K562 (cell line): ENCODE measurements around the gene PLXNB3. TPM values are rescaled to one million over a fixed set of nuclear protein-coding genes. Genes with fewer than 3 reads are reported as not detected.

ENCODE experiments used
- ATAC-seq: fragments of 200-7000 bp; cut with Tn5 transposase; 3 replicates; pipeline ENCODE4 v1.9.1; 2020; ENCODE audit warnings: moderate library complexity
- BruUV-seq: library from RNA; stranded (reverse); fragments of 400-500 nt; replicated peaks from 2 replicates; lab custom pipeline; 2021; lab: Mats Ljungman, UMichigan
- CTCF ChIA-PET: fragments of 300-600 bp; formaldehyde crosslinking; extraction: SDS; loops from one replicate; lab custom pipeline; 2021; ENCODE audit warnings: low intra/inter-chr PET ratio; lab: Yijun Ruan, JAX
- POLR2A ChIA-PET: fragments of 300-600, 350-650 bp; sonication (Branson Sonifier 250); formaldehyde crosslinking; extraction: SDS; loops from one replicate; lab custom pipeline; 2021; ENCODE audit warnings: antibody characterized with exemption, inconsistent platforms; lab: Yijun Ruan, JAX
- DNase-seq, 4 experiments: peaks; one replicate each; pipeline versions ENCODE4 v3.0.0 to v3.0.0-alpha.2; 2011 to 2018; ENCODE audit warnings: low spot score in 3 of 4, mixed read lengths in 3 of 4; ENCODE audit errors: extremely low read depth in 1 of 4
- FAIRE-seq: peaks from 2 replicates; lab custom pipeline; 2011; peaks lifted over from hg19 to GRCh38; lab: Jason Lieb, UNC
- H2AFZ ChIP-seq: 2 replicates; pipeline ENCODE4 v1.6.0; 2011; ENCODE audit warnings: low read depth, low read length, control low read depth, inconsistent platforms
- H3K27ac ChIP-seq: fragments of 200-600 bp; 3 replicates; pipeline ENCODE4 v1.8.0; 2011; ENCODE audit warnings: low read depth, mild to moderate bottlenecking, control low read depth, inconsistent platforms, low read length, moderate library complexity, mixed read lengths; ENCODE audit errors: extremely low read depth
- H3K27me3 ChIP-seq, 2 experiments: fragments of 300-600 bp in 1 of 2; 2 replicates in 1 of 2; 3 replicates in 1 of 2; pipeline versions ENCODE4 v1.6.0 to v1.8.0; 2011; ENCODE audit warnings: inconsistent platforms in 2 of 2, low read length in 2 of 2, mild to moderate bottlenecking in 1 of 2, mixed read lengths in 1 of 2, moderate library complexity in 1 of 2; ENCODE audit not compliant: control insufficient read depth in 2 of 2, insufficient read depth in 2 of 2
- H3K36me3 ChIP-seq: fragments of 300-600 bp; 3 replicates; pipeline ENCODE4 v1.8.0; 2011; ENCODE audit warnings: mild to moderate bottlenecking, low read length, inconsistent platforms; ENCODE audit not compliant: control insufficient read depth, insufficient read depth
- H3K4me1 ChIP-seq, 2 experiments: fragments of 200-600 bp in 1 of 2; replicated peaks in 1 of 2; 2 replicates in 1 of 2; 3 replicates in 1 of 2; pipeline versions ENCODE4 v1.5.1 to v1.8.0; 2011; ENCODE audit warnings: inconsistent platforms in 2 of 2, low read length in 2 of 2, mild to moderate bottlenecking in 1 of 2, mixed read lengths in 1 of 2, moderate library complexity in 1 of 2; ENCODE audit not compliant: control insufficient read depth in 2 of 2, insufficient read depth in 2 of 2
- H3K4me2 ChIP-seq: 2 replicates; pipeline ENCODE4 v1.6.1; 2011; ENCODE audit warnings: low read length, control low read depth, inconsistent platforms, mixed read lengths; ENCODE audit not compliant: insufficient read depth
- H3K4me3 ChIP-seq: fragments of 200-600 bp; sonication (generic), shearing (Covaris generic); 2 replicates; pipeline ENCODE4 v1.5.1; 2016; ENCODE audit warnings: control low read depth, inconsistent platforms
- H3K79me2 ChIP-seq: fragments of 200-600 bp; 3 replicates; pipeline ENCODE4 v1.8.0; 2011; ENCODE audit warnings: low read length, inconsistent platforms; ENCODE audit not compliant: control insufficient read depth, insufficient read depth
- H3K9ac ChIP-seq, 2 experiments: 2 replicates each; pipeline versions ENCODE4 v1.6.0 to v1.6.1; 2011; ENCODE audit warnings: low read depth in 2 of 2, low read length in 2 of 2, control low read depth in 1 of 2, inconsistent platforms in 1 of 2, mild to moderate bottlenecking in 1 of 2, mixed read lengths in 1 of 2; ENCODE audit not compliant: insufficient read depth in 1 of 2
- H3K9me1 ChIP-seq: one replicate; pipeline ENCODE4 v1.6.0; 2011; ENCODE audit warnings: inconsistent platforms, mild to moderate bottlenecking, low read length, moderate library complexity; ENCODE audit not compliant: control insufficient read depth, insufficient read depth
- H3K9me3 ChIP-seq: replicated peaks from 2 replicates; pipeline ENCODE4 v1.5.1; 2011; ENCODE audit warnings: low read depth, low read length, inconsistent platforms; ENCODE audit not compliant: control insufficient read depth, insufficient read depth
- H4K20me1 ChIP-seq: replicated peaks from 2 replicates; pipeline ENCODE4 v1.6.1; 2011; ENCODE audit warnings: low read length, inconsistent platforms, mixed read lengths; ENCODE audit not compliant: control insufficient read depth, insufficient read depth
- BRF2 ChIP-seq: IDR thresholded peaks from 3 replicates; pipeline ENCODE4 v1.6.1; 2011; ENCODE audit warnings: borderline replicate concordance, mild to moderate bottlenecking; ENCODE audit not compliant: insufficient read length, insufficient read depth
- CBFB ChIP-seq: sonication (generic); formaldehyde crosslinking; IDR thresholded peaks from 2 replicates; pipeline ENCODE4 v1.4.0; 2020; ENCODE audit warnings: mild to moderate bottlenecking, missing genetic modification reagents
- ELF2 ChIP-seq: fragments of 250-450 bp; sonication (Bioruptor Pico); IDR thresholded peaks from 2 replicates; pipeline ENCODE4 v1.5.0; 2021; ENCODE audit warnings: mild to moderate bottlenecking
- HCFC1 ChIP-seq: IDR thresholded peaks from 2 replicates; pipeline ENCODE4 v1.6.1; 2012; ENCODE audit warnings: low read depth, low read length, improper control_type of control experiment
- HMGN3 ChIP-seq: IDR thresholded peaks from 2 replicates; pipeline ENCODE4 v1.6.1; 2011; ENCODE audit warnings: borderline replicate concordance, low read depth, mild to moderate bottlenecking, mixed read lengths, low read length; ENCODE audit not compliant: insufficient read length; ENCODE audit errors: extremely low read depth
- L3MBTL2 ChIP-seq: fragments of 450-650 bp; IDR thresholded peaks from 2 replicates; pipeline ENCODE4 v1.6.1; 2016; ENCODE audit warnings: mild to moderate bottlenecking, moderate library complexity
- MAX ChIP-seq: sonication (generic); formaldehyde crosslinking; IDR thresholded peaks from 2 replicates; pipeline ENCODE4 v1.9.0; 2022; ENCODE audit warnings: mild to moderate bottlenecking, missing genetic modification reagents
- MAZ ChIP-seq, 2 experiments: fragments of 450-650 bp in 1 of 2; sonication (generic) in 1 of 2; formaldehyde crosslinking; IDR thresholded peaks in 1 of 2; conservative IDR thresholded peaks in 1 of 2; 2 replicates each; pipeline versions ENCODE4 v1.4.0 to v1.5.0; 2020; ENCODE audit warnings: mild to moderate bottlenecking in 1 of 2, missing genetic modification reagents in 1 of 2
- MYC ChIP-seq, 2 experiments: fragments of 250-450 bp in 1 of 2; sonication (Bioruptor Pico) in 1 of 2; IDR thresholded peaks; 2 replicates each; pipeline versions ENCODE4 v1.5.1 to v1.6.1; 2012 to 2021; ENCODE audit warnings: low read depth in 2 of 2, borderline replicate concordance in 1 of 2, improper control_type of control experiment in 1 of 2, low read length in 1 of 2, mild to moderate bottlenecking in 1 of 2, moderate library complexity in 1 of 2
- NRF1 ChIP-seq, 2 experiments: fragments of 450-650 bp; IDR thresholded peaks in 1 of 2; conservative IDR thresholded peaks in 1 of 2; 2 replicates each; pipeline ENCODE4 v1.6.1; 2014; ENCODE audit warnings: mild to moderate bottlenecking in 2 of 2
- PBX2 ChIP-seq, 2 experiments: IDR thresholded peaks in 1 of 2; conservative IDR thresholded peaks in 1 of 2; 2 replicates each; pipeline ENCODE4 v1.6.1; 2016; ENCODE audit warnings: low read depth in 2 of 2, mild to moderate bottlenecking in 1 of 2, missing compliant biosample characterization in 1 of 2, missing genetic modification characterization in 1 of 2, moderate library complexity in 1 of 2
- POLR2A ChIP-seq: fragments of 450-650 bp; conservative IDR thresholded peaks from 2 replicates; pipeline ENCODE4 v1.6.1; 2016
- POLR2G ChIP-seq: fragments of 200-400 bp; formaldehyde crosslinking; IDR thresholded peaks from 2 replicates; pipeline ENCODE4 v1.6.1; 2017; ENCODE audit warnings: low read depth, mild to moderate bottlenecking, antibody characterized with exemption, low read length, moderate library complexity
- TBP ChIP-seq: optimal IDR thresholded peaks from 2 replicates; pipeline ENCODE3; 2011; ENCODE audit warnings: low read depth, low read length, improper control_type of control experiment
- ZBTB17 ChIP-seq: fragments of 450-650 bp; formaldehyde crosslinking; IDR thresholded peaks from 2 replicates; pipeline ENCODE4 v1.4.0; 2020; ENCODE audit warnings: mild to moderate bottlenecking
- ZNF766 ChIP-seq: fragments of 200-800 bp; sonication (Bioruptor generic); conservative IDR thresholded peaks from 2 replicates; pipeline ENCODE4 v1.6.1; 2016; ENCODE audit warnings: missing genetic modification characterization, missing compliant biosample characterization
- WGBS: fragments of 100-300 bp; shearing (Covaris generic); methylation state at CpG from one replicate; pipeline ENCODE4 v1.1.6; 2016; ENCODE audit warnings: low coverage, mixed read lengths; ENCODE audit not compliant: insufficient coverage; ENCODE audit errors: missing lambda C conversion rate; 5-methylcytosine and 5-hydroxymethylcytosine counted together
- in situ Hi-C: fragments of 300-500 bp; cut with MboI; formaldehyde crosslinking; loops from 4 replicates; pipeline ENCODE4 v1.15.0; 2018; ENCODE audit warnings: inconsistent platforms, mixed read lengths
- intact Hi-C: fragments of 100-400 bp; cut with micrococcal nuclease; formaldehyde crosslinking; loops from 2 replicates; pipeline ENCODE4 v1.14.2; 2022
- polyA plus RNA-seq, 8 experiments: library from polyadenylated mRNA; depleted of rRNA in 4 of 8; stranded (reverse) in 5 of 8; unstranded in 3 of 8; fragments of >200 nt; fragmentation: Nextera tagmentation in 2 of 8; fragmentation: Illumina TruSeq in 1 of 8; extraction: Ambion mirVana in 2 of 8; extraction: Trizol in 1 of 8; gene quantifications; 2 replicates each; pipeline versions ENCODE4 v1.2.1 to v1.2.3, GENCODE V29; 2011 to 2014; ENCODE audit warnings: inconsistent platforms in 1 of 8, missing spikeins in 1 of 8
- total RNA-seq, 7 experiments: library from RNA; depleted of rRNA in 6 of 7; stranded (reverse); fragments of >200 nt in 6 of 7; fragmentation: Illumina TruSeq in 2 of 7; extraction: Trizol in 2 of 7; gene quantifications; 2 replicates each; pipeline versions ENCODE4 v1.2.1 to v1.2.3, GENCODE V29; 2011 to 2021; ENCODE audit warnings: low replicate concordance in 1 of 7

Gene PLXNB3
- total and polyA plus RNA-seq, 9 of the 15 experiments (the other 6 are each of a cell fraction or from before 2014, with no cell fraction given) = 0.22 to 2.0 (median 1.4) TPM; not detected in 2

- peaks cover 5 to 18% of the 10 kb centered on the region in 2 experiments; a peak in 4 of 5 replicates for H3K4me1 ChIP-seq
- no peaks in the 10 kb centered on the region for H3K79me2 ChIP-seq
- intact Hi-C loops = no loop called here
- H3K9me1 ChIP-seq = no peaks in the 10 kb centered on the region
- DNase-seq (peak; percentile 71 to 91 (median 88)), ATAC-seq (peak; percentile 95), FAIRE-seq (no peak)
- H4K20me1 ChIP-seq = no peaks in the 10 kb centered on the region; the same call in 1 of the 2 replicates
- H2AFZ ChIP-seq = peak overlapping the region; percentile 90
- H3K4me2 ChIP-seq = peak overlapping the region; percentile 73
- ChIA-PET CTCF (no interaction called here), POLR2A (interaction anchor here (0.6 kb wide), 2 partner anchors 13 to 139 kb away, joined by 3 read pairs; no protein-coding TSS in a partner anchor)
- 13% methylated on average over 16 of the region's 67 CpGs for WGBS
- peak overlapping the region; percentile 40 for H3K4me3 ChIP-seq
- H3K27ac ChIP-seq = no peak overlapping the region
- H3K27me3 ChIP-seq = peaks cover 3 to 11% of the 10 kb centered on the region in 2 experiments; a peak in 3 of 5 replicates
- peak overlapping the region; percentile 41 to 90 for H3K9ac ChIP-seq
- H3K36me3 ChIP-seq = no peaks in the 10 kb centered on the region
- no peaks in the 10 kb centered on the region for H3K9me3 ChIP-seq
- in situ Hi-C loops = loop anchor here (5.0 kb wide), 1 partner anchor 321 kb away; no protein-coding TSS in a partner anchor
- no TSS peak for BruUV-seq
- TF ChIP-seq POLR2G (peak; percentile 83), POLR2A (0 out of 2 replicates have a peak, but pooled peaks have one; percentile 39), MAZ (CRISPR knock-in tag; conservative IDR thresholded peaks at IDR 0.05 in 1 of 2, IDR thresholded peaks at IDR 0.05 in 1 of 2) (peak in 1 of 2 experiments; percentile 57; a peak in 1 of 4 replicates), ZNF766 (no peak), ELF2 (CRISPR knock-in tag) (no peak), HCFC1 (no peak), BRF2 (no peak), TBP (peak; percentile 36), PBX2 (CRISPR knock-in tag; IDR thresholded peaks at IDR 0.05; ENCODE audit: low read depth) (no peak), PBX2 (tag; conservative IDR thresholded peaks at IDR 0.05; ENCODE audit: low read depth) (no peak), NRF1 (conservative IDR thresholded peaks at IDR 0.05 in 1 of 2, IDR thresholded peaks at IDR 0.05 in 1 of 2) (peak; percentile 27 to 41; a peak in 2 of 4 replicates), MAX (CRISPR knock-in tag) (0 out of 2 replicates have a peak, but pooled peaks have one; percentile 15), HMGN3 (peak; percentile 28), CBFB (CRISPR knock-in tag) (no peak), ZBTB17 (CRISPR knock-in tag) (no peak), L3MBTL2 (peak; percentile 77), MYC (IDR thresholded peaks at IDR 0.05; ENCODE audit: low read depth, low read length) (no peak), MYC (CRISPR knock-in tag; IDR thresholded peaks at IDR 0.05; ENCODE audit: borderline replicate concordance, low read depth) (no peak)
Observed at GRCh38 chrX:153818571-153819383, 54.7 kb downstream of the PLXNB3 start.
